NCI-H146 treated with DMSO at 0.1 percent for 48 hours (cell line): ENCODE measurements around the gene NLGN3.

Experiments used
- DNase-seq: peaks from one replicate; lab custom pipeline; 2025; ENCODE audit not compliant: unreplicated experiment; lab: John Stamatoyannopoulos, UW

Gene NLGN3

DNA sequence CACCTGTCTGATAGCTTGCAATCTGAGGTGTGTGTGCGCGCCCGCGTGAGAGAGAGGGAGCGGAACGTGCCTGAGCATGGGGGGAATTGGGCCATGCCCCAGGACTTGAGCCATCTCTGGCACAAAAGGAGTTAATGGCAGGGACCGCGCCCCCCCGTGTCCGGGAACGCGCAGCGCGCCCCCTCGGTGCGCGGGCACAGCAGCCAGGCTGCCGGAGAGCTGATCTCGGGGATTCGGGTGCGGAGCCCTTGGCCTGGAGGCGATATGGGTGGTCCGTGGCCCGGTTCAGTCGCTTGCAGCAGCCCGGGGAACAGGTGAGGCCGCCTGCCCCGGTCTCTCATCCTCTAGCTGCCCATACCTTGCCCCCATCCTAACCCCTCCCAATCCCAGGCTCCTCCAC is at the start of gene NLGN3:
Gene NLGN3, plus strand, starts transcription at position 191 of the 400 bp plus-strand sequence. CDS start 2,909 bp downstream, outside the sequence.
- no peak for DNase-seq

DNA sequence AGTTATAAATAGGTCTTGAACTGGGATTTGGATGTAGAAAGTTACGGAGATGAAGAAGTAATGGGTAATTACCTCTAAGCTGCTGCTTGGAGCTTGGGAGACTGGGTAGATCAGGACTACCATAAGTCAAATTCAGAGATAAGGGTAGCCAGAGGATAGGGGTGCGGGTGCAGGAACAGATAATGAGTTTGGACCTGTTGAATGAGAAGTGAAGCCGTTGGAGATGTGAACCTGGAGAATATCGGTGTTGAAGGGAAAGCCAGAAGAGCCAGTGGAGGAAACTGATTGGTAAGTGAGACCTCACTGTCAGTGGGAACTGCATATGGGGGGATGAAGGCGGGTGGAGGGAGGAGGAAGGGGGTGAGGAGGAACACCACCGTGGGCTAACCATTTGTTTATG is 49.6 kb upstream of the NLGN3 start:
- no peak for DNase-seq

DNA sequence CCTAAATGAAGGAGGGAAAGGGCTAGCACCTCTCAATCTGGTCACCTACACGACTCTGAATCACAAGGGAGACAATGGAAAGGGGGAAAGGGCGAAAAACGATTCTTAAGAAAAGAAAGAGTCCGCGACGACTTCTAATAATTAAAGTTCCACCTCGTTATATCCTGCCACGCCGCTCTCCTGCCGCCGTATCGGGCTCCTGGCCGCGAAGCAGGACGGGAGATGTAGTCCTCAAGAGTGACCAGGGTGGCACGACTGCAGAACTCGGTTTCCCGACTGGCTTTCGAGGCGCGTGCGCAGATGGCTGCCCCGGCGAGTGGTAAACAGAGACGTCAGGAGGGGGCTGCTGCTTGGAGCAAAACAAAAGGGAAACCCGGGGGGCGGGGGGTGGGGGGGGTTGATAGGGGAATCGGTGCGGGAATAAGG is 49.1 kb upstream of the NLGN3 start, which contains the start of gene FOXO4:
Gene FOXO4, plus strand, starts transcription at position 297 of the 426 bp plus-strand sequence. CDS start 678 bp downstream, outside the sequence.
- DNase-seq = peak; percentile 67

DNA sequence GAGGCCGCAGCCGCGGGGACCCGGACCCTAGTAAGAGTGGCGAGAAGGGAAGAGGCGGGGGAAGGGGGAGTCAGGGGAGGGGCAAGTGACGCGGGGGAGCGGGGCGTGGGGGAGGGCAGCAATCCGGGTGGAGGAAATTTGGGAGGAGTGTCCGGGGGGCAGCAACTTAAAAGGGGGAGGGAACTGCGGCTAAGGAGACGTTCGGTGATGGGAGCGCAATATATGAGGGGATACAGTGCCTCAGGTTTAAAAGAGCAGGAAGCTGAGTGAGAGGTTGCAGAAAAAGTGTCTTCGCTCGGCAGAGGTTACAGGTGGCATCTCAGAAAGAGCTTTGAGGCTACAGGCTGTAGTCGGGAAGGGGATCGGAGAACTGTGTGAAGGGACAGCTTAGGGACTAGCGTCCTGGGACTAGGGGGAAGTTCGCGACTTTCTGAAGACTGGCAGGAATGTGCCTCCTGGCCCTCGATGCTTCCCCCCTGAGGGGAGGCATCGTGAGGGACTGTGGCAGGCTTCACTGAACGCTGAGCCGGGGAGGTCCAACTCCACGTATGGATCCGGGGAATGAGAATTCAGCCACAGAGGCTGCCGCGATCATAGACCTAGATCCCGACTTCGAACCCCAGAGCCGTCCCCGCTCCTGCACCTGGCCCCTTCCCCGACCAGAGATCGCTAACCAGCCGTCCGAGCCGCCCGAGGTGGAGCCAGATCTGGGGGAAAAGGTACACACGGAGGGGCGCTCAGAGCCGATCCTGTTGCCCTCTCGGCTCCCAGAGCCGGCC is 48.5 kb upstream of the NLGN3 start:
- peak; percentile 28 for DNase-seq

DNA sequence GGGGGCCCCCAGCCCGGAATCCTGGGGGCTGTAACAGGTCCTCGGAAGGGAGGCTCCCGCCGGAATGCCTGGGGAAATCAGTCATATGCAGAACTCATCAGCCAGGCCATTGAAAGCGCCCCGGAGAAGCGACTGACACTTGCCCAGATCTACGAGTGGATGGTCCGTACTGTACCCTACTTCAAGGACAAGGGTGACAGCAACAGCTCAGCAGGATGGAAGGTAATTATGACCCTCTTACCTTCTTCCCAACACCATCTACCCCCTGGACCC is 47.9 kb upstream of the NLGN3 start:
- no peak for DNase-seq

DNA sequence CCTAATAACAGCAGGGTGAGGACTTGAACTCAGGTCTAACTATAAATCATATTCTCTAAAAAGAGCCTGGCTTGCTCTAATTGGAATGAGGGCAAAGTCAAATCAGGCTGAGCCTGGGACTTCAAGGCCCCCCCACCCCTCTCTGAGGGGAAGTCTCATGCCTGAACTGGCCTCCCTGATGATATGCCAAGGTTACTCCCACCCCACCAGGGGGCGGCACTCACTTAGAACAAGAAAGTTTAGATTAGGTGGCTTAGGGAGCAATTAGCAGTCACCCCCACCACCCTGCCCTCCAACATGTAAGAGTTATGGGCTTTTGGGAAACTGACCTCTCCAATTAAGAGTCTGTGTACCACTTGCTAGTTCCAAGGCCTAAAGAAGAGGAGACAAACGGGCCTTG is 46.3 kb upstream of the NLGN3 start:
- DNase-seq = no peak

DNA sequence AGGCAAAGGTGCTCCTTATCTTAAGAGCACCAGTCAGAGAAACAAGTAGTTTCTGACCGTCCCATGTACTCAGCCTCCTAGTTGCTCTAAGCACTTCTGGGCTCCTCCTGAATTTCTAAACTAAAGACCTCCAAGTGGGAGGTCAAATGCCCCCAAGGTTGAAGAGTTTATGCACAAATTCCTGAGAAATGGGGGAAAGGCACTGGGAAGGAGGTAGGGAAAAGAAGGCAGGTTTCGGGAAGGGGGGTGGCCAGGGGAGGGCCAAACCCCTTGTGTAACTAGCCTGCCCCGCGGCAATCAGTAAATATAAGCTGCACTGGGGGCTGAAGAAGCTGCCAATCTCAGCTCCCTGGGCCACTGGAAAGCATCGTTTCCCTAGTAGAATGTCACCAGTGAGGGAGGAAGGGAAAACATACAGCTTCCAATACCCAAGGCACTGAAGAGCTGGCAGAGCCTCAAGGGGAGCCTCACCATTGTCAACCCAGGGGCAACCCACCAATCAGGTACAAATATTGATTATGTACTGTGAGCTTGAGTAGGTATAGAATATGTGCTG is 45.6 kb upstream of the NLGN3 start:
- no peak for DNase-seq

DNA sequence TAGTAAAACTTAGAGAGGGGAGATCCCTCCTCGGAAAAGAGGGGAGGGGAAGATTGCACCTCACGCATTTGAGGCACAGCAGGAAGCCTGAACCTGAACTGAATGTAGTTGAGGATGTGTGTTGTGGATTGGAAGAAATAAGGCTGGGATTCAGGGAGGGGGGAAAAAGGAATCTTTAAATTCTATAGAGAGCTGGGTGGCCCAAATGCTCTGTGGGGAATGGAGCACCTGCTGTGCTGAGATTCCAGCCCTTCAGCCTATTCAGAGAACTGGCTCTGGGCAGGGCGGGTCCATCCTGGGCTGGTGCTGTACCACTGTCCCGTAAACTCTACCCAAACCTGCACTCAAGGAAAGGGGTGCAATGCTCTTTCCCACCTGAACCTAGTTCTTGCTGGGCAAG is 44.9 kb upstream of the NLGN3 start:
- DNase-seq = no peak

DNA sequence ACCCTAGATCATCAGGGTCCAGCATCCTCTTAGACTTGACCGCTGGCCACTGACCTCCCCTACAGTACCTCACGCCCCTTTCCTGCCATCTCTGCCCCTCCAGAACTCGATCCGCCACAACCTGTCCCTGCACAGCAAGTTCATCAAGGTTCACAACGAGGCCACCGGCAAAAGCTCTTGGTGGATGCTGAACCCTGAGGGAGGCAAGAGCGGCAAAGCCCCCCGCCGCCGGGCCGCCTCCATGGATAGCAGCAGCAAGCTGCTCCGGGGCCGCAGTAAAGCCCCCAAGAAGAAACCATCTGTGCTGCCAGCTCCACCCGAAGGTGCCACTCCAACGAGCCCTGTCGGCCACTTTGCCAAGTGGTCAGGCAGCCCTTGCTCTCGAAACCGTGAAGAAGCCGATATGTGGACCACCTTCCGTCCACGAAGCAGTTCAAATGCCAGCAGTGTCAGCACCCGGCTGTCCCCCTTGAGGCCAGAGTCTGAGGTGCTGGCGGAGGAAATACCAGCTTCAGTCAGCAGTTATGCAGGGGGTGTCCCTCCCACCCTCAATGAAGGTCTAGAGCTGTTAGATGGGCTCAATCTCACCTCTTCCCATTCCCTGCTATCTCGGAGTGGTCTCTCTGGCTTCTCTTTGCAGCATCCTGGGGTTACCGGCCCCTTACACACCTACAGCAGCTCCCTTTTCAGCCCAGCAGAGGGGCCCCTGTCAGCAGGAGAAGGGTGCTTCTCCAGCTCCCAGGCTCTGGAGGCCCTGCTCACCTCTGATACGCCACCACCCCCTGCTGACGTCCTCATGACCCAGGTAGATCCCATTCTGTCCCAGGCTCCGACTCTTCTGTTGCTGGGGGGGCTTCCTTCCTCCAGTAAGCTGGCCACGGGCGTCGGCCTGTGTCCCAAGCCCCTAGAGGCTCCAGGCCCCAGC is 43.8 kb upstream of the NLGN3 start:
- no peak for DNase-seq

DNA sequence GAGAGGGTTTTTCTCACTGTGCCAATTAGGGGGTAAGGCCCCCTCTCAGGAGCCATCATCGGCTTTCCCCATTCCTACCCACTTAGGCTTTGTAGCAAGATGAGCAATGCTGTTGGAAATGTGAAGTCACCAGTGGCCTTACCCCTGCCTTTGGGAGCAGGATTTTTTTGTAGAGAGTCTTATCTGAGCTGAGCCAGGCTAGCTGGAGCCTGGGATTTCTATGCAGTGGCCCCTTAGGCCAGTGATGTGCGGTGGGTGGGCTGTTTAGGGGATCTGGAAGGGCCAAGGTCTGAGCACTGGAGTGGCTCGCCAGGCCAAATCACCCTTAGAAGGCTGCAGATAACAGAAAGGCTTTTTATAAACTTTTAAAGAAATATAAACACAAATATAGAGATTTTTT is 42.3 kb upstream of the NLGN3 start:
- DNase-seq = no peak

DNA sequence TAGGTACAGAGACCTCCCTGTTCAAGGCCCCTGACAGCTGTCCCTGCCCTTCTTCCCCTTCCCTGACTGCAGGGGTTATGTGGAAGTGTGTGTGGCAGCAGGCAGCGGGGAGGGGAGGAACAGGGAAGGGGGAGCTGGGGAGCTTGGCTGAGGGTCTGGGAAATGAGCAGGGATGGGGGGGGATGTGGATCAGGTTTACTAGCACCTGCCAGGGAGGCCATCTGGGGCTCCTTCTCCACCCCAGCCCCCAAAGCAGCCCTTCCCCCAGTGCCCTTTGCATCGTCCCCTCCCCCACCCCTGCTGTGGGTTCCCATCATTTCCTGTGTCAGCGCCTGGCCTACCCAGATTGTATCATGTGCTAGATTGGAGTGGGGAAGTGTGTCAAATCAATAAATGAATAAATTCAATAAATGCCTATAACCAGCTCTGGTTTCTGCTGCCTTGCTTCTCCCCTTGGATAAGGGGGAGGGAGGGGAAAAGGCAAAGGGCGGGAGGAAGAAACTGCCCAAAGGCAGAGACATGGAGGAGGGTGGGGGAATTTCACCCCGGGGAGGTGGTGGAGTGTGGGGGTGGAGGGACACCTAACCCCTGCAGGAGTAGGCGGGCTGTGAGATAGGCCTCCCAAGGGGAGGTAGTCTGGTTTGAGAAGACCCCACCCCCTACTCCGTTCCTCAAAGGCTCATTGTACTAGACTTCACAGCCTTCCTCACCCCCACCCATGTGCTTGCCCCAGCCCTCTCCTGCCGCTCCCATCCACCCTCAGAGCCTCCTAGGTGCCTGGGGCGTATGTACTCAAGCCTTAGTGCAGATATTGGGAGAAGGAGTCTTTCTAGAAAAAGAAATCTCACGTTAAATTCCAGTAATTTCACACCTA is 41.3 kb upstream of the NLGN3 start:
- no peak for DNase-seq

DNA sequence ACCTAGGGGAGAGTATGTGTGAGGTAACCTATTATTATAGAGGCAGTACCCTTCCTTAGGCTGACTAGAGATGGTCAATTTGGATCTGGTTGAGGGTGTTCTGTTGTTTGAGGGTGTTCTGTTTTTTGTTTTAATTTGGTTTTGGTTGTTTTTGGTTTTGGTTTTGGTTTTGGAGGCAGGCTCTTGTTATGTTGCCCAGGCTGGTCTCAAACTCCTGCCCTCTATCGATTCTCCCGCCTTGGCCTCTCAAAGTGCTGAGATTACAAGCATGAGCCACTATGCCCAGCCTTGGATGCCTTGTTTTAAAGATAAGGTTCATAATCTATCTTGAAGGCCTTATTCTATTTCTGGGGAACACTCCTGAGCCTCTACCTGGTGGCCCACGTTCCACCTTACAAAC is 39.0 kb upstream of the NLGN3 start:
- no peak for DNase-seq

DNA sequence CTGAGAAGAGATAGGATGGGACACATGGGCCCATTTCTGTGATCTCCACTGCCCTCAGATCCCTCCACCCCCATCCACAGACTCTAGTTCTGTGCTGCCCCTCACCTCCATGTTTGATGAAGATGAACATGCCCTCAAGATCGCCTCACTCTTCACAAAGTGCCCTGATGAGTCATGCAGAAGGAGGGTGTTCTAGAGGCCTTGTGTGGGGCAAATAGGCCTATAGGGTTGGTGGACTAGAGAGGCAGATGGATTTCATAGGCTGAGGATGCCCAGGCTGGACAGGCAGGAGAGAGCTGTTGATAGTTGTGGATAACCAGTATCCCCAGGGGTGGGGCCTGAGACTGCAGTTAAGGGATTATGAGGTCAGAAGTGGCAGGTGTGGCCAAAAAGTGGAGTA is 38.2 kb upstream of the NLGN3 start, which contains the start of gene CXorf65:
Gene CXorf65, minus strand, starts transcription at position 314 of the 400 bp plus-strand sequence. Its CDS starts 184 bp downstream, at position 130.
- DNase-seq = no peak

DNA sequence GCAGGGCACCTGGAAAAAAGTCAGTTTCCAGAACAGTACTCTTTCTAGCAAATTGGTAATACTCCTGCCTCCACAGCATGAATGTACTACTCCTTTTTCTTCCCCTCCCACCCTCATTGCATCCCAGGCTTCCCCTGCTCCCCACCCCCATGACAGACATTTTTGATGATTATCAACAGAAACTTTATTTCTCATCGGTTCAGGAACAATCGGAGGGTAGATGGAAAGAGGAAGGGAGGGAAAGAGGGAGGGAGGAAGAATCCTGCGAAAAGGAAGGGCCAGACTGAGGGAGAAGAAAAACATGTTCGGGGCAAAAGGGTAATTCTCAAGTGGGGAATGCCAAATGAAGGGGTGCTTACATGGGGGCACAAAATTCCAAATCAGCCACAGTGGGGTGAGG is 37.4 kb upstream of the NLGN3 start:
- no peak for DNase-seq

DNA sequence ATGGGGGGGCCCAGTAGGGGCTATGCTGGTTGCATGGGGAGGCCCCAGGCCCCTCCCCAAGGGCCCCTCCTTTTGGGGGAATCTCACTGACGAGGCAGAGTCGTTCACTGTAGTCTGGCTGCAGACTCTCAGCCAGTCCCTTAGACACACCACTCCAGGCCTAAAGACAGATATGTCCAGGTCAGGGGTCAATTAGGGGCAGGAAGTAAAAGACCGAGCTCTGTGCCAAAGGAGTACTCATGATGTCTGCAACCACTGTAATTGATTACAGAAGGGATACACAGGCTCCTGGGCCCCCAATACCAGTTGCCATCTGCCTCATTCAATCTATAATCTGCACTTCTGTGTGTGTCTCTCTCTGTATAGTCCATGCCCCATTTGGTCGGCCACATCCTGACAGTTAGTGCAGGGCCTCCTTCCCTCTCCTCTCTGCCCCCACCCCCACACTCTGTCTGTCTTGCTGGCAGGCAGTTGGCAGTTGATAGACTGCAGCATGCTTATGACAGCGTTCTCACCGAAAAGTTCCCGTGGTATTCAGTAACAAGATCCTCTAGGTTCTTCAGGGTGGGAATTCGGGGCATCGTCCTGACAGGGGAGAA is 36.8 kb upstream of the NLGN3 start:
- no peak for DNase-seq

DNA sequence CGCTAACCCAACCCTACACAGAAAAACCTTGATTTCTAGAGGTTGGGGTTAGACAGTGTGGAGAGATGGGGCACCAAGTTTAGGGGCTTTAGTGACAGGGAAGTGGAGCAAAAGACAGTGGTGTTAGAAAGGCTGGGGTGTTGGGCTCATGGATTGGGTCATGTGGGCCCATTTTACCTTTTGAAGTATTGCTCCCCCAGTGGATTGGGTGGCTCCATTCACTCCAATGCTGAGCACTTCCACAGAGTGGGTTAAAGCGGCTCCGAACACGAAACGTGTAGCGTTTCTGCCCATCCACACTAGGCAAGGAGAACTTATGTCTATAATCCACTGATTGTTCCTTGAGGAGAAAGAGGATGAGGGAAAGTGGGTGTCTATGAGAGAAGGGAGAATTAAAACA is 35.6 kb upstream of the NLGN3 start:
- DNase-seq = no peak

DNA sequence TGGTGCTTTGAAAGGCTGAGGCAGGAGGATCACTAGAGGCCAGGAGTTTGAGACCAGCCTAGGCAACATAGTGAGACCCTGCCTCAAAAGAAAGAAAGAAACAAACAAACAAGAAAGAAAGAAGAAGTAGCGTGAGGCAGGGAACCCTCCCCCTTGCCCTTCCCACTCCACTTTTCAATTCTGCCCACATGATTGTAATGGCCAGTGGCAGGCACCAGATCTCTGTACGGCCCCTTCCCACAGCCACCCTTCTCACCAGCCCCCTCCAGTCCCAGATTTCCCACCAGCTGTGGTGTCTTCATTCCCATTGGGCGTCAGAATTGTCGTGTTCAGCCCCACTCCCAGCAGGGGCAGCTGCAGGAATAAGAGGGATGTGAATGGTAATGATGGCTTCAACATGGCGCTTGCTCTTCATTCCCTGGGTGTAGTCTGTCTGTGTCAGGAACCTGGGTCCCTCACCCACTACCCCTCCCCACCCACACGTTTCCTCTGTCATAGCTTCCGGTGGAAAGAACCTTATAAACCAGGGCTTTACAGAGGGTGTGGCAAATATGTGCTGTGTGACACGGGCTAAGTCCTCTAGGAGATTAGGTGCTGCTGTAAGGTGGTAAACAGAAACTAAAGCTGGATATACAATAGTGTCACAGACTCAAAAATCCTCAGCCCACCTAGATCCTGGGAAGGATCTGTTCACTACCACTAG is 33.3 kb upstream of the NLGN3 start, which contains the start of gene IL2RG:
Gene IL2RG, minus strand, starts transcription at position 437 of the 703 bp plus-strand sequence. Its CDS starts 38 bp downstream, at position 399.
- no peak for DNase-seq

DNA sequence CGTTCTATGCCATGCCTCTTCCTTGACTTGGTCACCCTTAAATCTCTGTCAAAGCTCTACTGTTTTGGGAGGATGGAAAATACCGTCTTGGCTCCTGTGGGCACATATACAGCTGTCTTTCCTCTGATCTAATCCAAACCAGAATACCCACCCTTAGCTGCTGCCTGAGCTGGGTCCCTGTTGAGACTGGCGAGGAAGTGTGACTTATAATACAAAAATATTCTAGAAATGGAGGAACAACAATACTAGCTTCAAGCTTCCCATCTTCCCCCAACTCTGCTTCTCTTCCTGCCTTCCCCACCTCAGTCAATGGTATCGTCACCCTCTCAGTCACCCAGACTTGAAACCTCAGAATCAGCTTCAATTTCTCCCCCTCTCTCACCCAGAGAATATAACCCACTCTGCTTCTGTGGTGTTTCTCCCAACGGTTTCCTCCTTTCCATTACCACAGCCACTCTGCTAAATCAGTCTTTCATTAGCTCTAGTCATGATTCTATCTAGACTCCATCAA is 32.7 kb upstream of the NLGN3 start:
- no peak for DNase-seq

DNA sequence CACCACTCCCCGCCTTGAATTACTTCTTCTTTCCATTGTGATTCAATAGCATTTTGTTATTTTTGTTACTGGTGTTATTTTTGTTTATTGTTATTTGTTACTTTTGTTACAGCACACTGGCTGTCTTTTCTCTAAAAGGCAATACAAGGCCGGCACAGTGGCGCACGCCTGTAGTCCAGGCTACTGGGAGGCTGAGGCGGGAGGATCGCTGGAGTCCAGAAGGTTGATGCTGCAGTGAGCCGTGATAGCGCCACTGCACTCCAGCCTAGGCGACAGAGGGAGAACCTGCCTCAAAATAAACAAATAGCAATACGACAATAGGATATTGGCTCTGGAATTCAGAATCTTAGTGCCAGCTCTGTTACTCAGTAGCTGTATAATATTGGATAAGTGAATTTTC is 27.3 kb upstream of the NLGN3 start:
- no peak for DNase-seq
